ENCODE results near the gene SHC1.

The SHC1 gene

GRCh38 chr1:154941333-154942013 lies 29.1 kb downstream of the SHC1 start:
- DNase-seq (ENCODE audit: low spot score), result no peak

GRCh38 chr1:154940651-154941194 lies 29.8 kb downstream of the SHC1 start:
- peak; percentile 53 for DNase-seq (ENCODE audit: low spot score)
- TF ChIP-seq CTCF (IDR thresholded peaks at IDR 0.05; ENCODE audit: borderline replicate concordance, control extremely low read depth, extremely low read depth, insufficient read depth, missing control alignments), result no peak
- in situ Hi-C loops (cut with MboI; ENCODE audit: low sequenced_read_pairs, unreplicated experiment), result no loop called here

More at GRCh38 chr1:154941333-154942013, 29.1 kb downstream of the SHC1 start:
- no peak for TF ChIP-seq CTCF (IDR thresholded peaks at IDR 0.05; ENCODE audit: borderline replicate concordance, control extremely low read depth, extremely low read depth, insufficient read depth, missing control alignments)
- in situ Hi-C loops (cut with MboI; ENCODE audit: low sequenced_read_pairs, unreplicated experiment), result no loop called here

GRCh38 chr1:154940213-154940560 lies 30.4 kb downstream of the SHC1 start:
- no peak for DNase-seq (ENCODE audit: low spot score)
- in situ Hi-C loops (cut with MboI; ENCODE audit: low sequenced_read_pairs, unreplicated experiment), result no loop called here
- TF ChIP-seq CTCF (IDR thresholded peaks at IDR 0.05; ENCODE audit: borderline replicate concordance, control extremely low read depth, extremely low read depth, insufficient read depth, missing control alignments), result no peak

GRCh38 chr1:154938604-154939399 lies 31.7 kb downstream of the SHC1 start:
- in situ Hi-C loops (cut with MboI; ENCODE audit: low sequenced_read_pairs, unreplicated experiment), result no loop called here

GRCh38 chr1:154937988-154938386 lies 32.6 kb downstream of the SHC1 start:
- no peak for DNase-seq (ENCODE audit: low spot score)
- no peak for TF ChIP-seq CTCF (IDR thresholded peaks at IDR 0.05; ENCODE audit: borderline replicate concordance, control extremely low read depth, extremely low read depth, insufficient read depth, missing control alignments)
- in situ Hi-C loops (cut with MboI; ENCODE audit: low sequenced_read_pairs, unreplicated experiment), result no loop called here

More at GRCh38 chr1:154938604-154939399, 31.7 kb downstream of the SHC1 start:
- TF ChIP-seq CTCF (IDR thresholded peaks at IDR 0.05; ENCODE audit: borderline replicate concordance, control extremely low read depth, extremely low read depth, insufficient read depth, missing control alignments), result no peak
- no peak for DNase-seq (ENCODE audit: low spot score)

GRCh38 chr1:154937085-154937987 lies 33.2 kb downstream of the SHC1 start:
- in situ Hi-C loops (cut with MboI; ENCODE audit: low sequenced_read_pairs, unreplicated experiment), result no loop called here
- peak; percentile 87 for DNase-seq (ENCODE audit: low spot score)
- peak; percentile 10 for TF ChIP-seq CTCF (IDR thresholded peaks at IDR 0.05; ENCODE audit: borderline replicate concordance, control extremely low read depth, extremely low read depth, insufficient read depth, missing control alignments)
